ENCODE measurements around the gene NKAIN2.

The NKAIN2 gene

DNA sequence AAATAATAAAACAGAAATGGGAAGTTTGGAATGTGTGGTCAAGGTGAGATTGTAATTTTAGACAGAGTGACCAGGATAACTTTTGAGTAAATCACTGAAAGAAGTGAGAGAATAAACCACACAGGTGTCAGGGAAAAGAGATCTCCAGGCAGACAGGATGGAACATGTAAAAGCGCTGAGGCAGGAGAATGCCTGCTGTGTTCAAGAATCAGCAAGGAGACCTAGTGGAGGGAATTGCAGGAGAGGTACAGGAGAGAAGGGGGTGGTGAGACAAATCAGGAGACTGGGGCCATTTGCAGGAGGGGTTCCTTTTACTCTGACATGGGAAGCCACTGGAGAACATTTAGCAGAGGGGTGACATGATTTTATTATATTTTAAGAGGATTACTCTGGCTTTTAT is 456.7 kb downstream of the NKAIN2 start:
- no peaks in the 10 kb centered on the region for H3K9me3 ChIP-seq
- TF ChIP-seq, protein P1, sequence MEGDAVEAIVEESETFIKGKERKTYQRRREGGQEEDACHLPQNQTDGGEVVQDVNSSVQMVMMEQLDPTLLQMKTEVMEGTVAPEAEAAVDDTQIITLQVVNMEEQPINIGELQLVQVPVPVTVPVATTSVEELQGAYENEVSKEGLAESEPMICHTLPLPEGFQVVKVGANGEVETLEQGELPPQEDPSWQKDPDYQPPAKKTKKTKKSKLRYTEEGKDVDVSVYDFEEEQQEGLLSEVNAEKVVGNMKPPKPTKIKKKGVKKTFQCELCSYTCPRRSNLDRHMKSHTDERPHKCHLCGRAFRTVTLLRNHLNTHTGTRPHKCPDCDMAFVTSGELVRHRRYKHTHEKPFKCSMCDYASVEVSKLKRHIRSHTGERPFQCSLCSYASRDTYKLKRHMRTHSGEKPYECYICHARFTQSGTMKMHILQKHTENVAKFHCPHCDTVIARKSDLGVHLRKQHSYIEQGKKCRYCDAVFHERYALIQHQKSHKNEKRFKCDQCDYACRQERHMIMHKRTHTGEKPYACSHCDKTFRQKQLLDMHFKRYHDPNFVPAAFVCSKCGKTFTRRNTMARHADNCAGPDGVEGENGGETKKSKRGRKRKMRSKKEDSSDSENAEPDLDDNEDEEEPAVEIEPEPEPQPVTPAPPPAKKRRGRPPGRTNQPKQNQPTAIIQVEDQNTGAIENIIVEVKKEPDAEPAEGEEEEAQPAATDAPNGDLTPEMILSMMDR (IDR thresholded peaks at IDR 0.05) = no peak
- H3K27ac ChIP-seq = no peak overlapping the region
- no peaks in the 10 kb centered on the region for H3K27me3 ChIP-seq
- no peaks in the 10 kb centered on the region for H3K4me1 ChIP-seq (ENCODE audit: control insufficient read depth in 1 of 2, insufficient read depth in 1 of 2, low read depth in 1 of 2, low read length in 1 of 2)
- no peaks in the 10 kb centered on the region for H3K36me3 ChIP-seq
- no peak overlapping the region for H3K4me3 ChIP-seq (ENCODE audit: low read depth in 1 of 2, low read length in 1 of 2)

DNA sequence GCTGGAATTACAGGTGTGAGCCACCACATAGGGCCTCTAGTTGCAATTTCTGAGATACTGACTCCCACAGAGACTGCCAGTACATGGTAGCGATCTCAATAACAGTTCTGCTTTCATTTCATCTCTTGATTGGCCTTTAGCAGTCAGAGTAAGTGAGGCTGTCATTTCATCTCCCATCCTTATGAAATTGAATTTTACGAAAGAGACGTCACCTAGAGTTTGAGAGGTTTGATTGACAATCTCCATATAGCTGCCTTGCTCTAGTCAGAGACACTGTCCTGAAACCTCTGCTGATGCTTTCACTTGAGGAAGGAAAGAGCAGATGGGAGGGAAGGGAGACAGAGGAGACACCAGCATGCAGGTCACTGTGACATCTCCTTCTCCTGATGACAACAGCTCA is 466.1 kb downstream of the NKAIN2 start:
- H3K4me3 ChIP-seq (ENCODE audit: low read depth in 1 of 2, low read length in 1 of 2) = no peak overlapping the region
- TF ChIP-seq, protein P1 (IDR thresholded peaks at IDR 0.05) = no peak

DNA sequence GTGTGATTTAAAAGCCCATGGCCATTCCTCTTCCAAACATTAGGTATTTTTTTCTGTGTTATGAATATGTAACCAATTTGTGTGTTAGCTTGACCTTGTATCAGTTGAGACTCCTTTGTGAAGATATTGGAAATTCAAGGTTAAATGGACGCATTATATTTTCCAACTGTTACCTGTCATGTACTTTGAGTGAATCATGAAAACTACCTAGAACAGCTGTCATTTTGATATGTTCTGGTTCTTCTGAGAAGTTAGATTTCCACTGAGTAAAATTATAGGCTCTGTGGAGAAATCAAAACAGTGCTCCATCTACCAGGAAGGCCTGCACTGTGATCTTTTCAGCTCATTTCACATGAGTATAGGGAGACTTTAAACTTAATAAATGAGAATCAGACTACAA is 470.0 kb downstream of the NKAIN2 start:
- TF ChIP-seq, protein P1 (IDR thresholded peaks at IDR 0.05) = no peak
- no peaks in the 10 kb centered on the region for H3K36me3 ChIP-seq
- H3K9me3 ChIP-seq = no peaks in the 10 kb centered on the region
- H3K27me3 ChIP-seq = no peaks in the 10 kb centered on the region
- no peaks in the 10 kb centered on the region for H3K4me1 ChIP-seq (ENCODE audit: control insufficient read depth in 1 of 2, insufficient read depth in 1 of 2, low read depth in 1 of 2, low read length in 1 of 2)
- H3K4me3 ChIP-seq (ENCODE audit: low read depth in 1 of 2, low read length in 1 of 2) = no peak overlapping the region
- no peak overlapping the region for H3K27ac ChIP-seq

More for the DNA sequence above, 466.1 kb downstream of the NKAIN2 start:
- H3K27me3 ChIP-seq = no peaks in the 10 kb centered on the region
- no peaks in the 10 kb centered on the region for H3K36me3 ChIP-seq
- H3K9me3 ChIP-seq = no peaks in the 10 kb centered on the region
- no peaks in the 10 kb centered on the region for H3K4me1 ChIP-seq (ENCODE audit: control insufficient read depth in 1 of 2, insufficient read depth in 1 of 2, low read depth in 1 of 2, low read length in 1 of 2)
- H3K27ac ChIP-seq = no peak overlapping the region

DNA sequence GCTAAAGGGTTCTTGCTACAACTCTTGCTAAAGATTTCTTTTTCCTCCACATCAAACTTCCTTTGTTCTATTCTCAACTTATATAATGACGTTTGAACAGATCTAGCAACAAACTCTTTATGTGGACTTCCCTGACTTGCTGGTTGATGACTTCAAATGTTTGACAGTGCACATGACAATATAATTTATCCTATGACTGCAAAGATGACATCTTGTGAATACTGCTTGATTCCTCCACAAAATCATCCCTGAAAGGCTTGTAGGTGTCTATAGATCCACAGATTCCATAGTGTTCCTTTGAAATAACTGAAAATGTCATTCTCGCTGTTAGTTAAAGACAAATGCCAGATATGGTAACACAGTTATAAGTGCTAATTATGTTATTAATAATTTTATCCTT is 478.9 kb downstream of the NKAIN2 start:
- Histone ChIP-seq H3K27ac (no peak overlapping the region), H3K4me1 (ENCODE audit: control insufficient read depth in 1 of 2, insufficient read depth in 1 of 2, low read depth in 1 of 2, low read length in 1 of 2) (no peaks in the 10 kb centered on the region), H3K36me3 (no peaks in the 10 kb centered on the region), H3K4me3 (ENCODE audit: low read depth in 1 of 2, low read length in 1 of 2) (no peak overlapping the region), H3K27me3 (no peaks in the 10 kb centered on the region), H3K9me3 (no peaks in the 10 kb centered on the region)
- TF ChIP-seq, protein P1 (IDR thresholded peaks at IDR 0.05) = no peak

DNA sequence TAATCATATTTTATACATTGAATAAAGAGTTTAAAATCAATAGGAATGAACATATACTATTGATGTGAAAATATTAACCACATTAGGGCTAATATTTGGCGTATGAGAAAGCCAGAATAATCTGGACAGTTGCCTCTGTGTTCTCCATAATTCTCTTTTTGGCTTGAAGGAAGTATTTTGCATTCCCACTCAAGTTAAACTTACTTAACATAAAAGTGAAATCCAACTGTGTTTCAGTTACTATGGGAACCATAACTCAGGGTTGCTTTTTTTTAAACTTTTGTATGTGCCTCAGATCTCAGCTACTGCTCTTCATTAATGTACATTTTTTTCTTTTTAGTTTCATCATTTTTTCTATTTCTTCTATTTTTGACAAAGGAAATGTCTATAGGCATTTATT is 479.8 kb downstream of the NKAIN2 start:
- no peak overlapping the region for H3K4me3 ChIP-seq (ENCODE audit: low read depth in 1 of 2, low read length in 1 of 2)
- no peaks in the 10 kb centered on the region for H3K27me3 ChIP-seq
- H3K4me1 ChIP-seq (ENCODE audit: control insufficient read depth in 1 of 2, insufficient read depth in 1 of 2, low read depth in 1 of 2, low read length in 1 of 2) = no peaks in the 10 kb centered on the region
- H3K36me3 ChIP-seq = no peaks in the 10 kb centered on the region
- H3K27ac ChIP-seq = no peak overlapping the region
- no peaks in the 10 kb centered on the region for H3K9me3 ChIP-seq
- TF ChIP-seq, protein P1 (IDR thresholded peaks at IDR 0.05) = no peak

DNA sequence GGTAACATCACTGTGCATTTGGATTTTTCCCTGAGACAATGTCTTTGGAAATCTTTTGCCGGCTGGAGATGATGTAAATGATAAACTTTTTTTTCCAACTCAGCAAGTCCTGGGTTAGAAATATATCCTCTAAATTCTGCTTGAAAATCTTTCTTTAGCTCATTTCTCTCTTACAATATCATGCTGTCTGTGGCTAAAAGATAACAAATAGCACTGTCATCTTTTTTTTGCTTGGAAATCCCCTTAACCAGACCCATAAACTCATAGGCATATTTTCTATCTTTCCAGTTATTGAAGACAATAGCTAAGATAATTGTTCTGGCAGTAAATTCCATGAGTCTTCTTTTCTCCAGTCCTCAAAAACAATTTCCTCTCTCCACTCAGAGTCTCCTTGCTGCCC is 481.5 kb downstream of the NKAIN2 start:
- Histone ChIP-seq H3K4me3 (ENCODE audit: low read depth in 1 of 2, low read length in 1 of 2) (no peak overlapping the region), H3K9me3 (no peaks in the 10 kb centered on the region), H3K36me3 (no peaks in the 10 kb centered on the region), H3K27me3 (no peaks in the 10 kb centered on the region), H3K4me1 (ENCODE audit: control insufficient read depth in 1 of 2, insufficient read depth in 1 of 2, low read depth in 1 of 2, low read length in 1 of 2) (no peaks in the 10 kb centered on the region), H3K27ac (no peak overlapping the region)
- TF ChIP-seq, protein P1 (IDR thresholded peaks at IDR 0.05) = no peak
